GM21737 (cell line): ENCODE data around the gene OPRM1.
A peak's percentile ranks its signal among the peaks of the same experiment; 100 is the strongest.

Source experiments
- ATAC-seq: cut with Tn5 transposase; IDR thresholded peaks from one replicate; pipeline ENCODE4 v1.9.1; 2021; ENCODE audit warnings: mild to moderate bottlenecking, moderate library complexity; ENCODE audit not compliant: unreplicated experiment

Gene OPRM1

DNA sequence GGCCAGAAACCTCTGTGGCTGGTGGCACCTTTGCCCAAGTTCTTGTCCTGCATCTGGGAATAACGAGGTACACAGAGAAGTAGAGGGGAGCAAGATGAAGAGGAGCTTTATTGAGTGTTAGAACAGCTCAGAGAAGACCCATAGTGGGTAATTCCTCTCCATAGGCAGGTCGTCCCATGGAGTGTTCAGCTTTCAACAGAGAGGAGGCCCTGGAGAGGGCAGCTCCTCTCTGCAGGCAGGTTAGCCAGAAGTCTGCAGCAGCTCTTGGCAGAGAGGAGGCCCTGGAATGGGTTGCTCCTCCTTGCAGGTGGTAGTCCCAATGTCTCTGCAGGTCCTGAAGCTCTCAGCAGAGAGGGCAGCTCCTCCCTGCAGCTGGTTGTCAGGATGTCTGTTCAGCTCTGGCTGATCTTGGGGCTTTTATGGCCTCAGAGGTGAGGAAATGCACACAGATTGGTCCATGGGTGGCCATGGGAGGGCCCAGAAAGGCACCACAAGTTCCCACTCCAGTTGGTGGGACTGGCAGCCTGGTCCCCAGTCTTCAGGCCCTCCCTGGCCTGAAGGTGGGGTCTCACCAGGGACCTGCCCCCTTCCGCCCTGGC lies 228.6 kb downstream of the OPRM1 start:
- peak; percentile 60 for ATAC-seq

DNA sequence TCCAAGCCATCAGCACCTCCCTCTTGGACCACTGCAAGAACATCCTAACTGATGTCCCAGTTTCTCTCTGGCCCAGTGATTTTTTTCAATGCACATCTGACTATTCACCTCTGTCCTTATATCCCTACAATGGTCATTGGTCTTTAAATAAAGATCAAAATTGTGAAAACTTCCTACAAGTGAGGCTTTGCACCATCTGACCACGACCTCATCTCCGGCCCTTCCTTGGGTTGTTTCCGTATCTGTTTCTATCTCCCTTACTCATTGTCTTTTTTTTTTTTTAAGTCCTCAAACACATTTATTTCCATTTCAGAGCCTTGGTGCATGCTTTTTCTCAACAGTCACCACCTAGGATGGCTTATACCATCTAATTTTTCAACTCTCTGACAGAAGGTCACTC lies 229.4 kb downstream of the OPRM1 start:
- ATAC-seq = no peak

DNA sequence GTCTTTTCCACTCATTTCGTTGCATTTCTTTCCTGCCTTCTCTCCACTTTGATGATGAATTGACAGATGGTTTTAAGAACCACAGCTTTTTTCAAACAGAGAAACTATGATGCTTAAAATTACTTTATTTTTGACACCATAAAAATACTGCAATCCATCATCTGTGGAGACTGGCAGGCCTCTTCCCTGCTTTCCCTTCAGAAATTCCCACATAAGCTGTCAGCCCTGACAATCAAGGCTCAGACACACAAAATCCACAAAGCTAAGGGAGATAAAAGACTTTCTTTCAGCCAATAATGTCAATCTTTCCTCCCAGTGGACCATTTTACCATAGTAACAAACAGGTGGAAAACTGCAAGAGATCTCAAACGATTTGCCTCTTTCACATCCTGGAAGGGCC lies 235.1 kb downstream of the OPRM1 start:
- no peak for ATAC-seq

DNA sequence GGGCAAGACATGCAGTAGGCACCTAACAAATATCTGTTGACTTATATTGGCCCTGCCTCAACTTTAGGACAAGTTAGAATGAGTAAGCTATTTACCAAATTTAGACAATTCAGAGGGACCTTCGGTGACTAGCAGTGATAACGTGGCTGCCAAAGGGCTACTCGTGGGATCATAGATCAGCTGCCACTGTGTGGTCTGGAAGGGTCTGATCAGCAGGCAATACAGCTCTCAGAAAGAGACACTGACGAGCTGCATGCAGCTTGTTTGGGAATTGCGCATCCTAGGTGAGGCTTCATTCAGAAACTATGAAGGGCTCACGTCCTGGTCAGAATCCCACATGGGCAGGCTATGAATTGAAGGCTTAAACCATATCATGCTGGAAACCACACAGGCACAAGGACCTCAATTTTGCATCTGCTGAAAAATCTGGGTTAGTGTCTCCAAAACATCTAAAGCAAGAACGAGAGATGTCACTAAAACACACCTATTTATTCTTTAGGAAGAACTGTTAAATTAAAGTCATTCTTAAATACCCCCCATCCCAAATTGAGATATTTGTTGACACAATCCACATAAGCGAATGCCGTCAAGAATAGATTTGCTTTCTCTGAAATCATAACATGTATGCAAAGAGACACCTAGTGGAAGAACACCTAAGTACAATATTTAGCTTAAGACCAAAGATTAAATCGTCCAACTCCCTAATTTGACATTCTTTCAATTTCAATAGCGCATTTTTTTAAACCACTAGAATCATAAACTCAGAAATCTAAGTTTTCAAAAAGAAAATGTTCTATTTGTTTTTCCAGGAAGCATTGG lies 238.0 kb downstream of the OPRM1 start:
- peak; percentile 77 for ATAC-seq

DNA sequence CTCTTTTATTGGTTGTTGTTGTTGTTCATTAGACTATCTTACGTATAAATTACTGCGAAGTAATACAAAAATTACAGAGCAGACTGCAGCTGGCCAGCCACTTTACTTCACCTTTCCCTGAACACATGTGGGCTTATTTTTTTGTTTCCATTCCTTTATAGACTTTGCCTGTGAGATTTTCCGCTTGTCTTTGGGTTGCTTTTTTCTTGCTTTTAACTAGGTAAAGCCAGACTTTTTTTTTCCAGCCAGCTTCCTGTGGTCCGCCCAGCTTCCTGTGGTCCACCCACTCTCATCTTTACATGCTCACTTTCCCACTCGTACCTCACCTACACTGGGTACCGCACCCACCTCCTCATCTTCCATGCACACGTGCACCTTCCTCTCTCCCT lies 238.6 kb downstream of the OPRM1 start:
- ATAC-seq = no peak

DNA sequence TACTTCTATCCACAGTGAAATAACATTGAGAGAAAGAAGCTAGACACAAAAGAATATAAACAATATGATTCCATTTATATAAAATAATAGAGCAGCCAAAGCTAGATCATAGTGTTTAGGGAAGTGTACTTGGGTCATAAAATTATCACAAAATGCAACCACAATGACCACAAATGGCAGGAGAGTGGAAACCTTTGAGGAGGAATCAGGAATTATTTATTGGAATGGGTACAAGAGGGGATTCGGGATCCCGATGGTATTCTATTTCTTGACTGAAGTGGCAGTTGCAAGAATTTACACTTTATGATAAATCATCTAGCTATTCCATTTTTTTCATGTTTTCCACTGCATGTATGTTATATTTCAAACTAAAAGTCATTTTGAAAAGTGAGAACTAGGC lies 241.5 kb downstream of the OPRM1 start:
- ATAC-seq = no peak

DNA sequence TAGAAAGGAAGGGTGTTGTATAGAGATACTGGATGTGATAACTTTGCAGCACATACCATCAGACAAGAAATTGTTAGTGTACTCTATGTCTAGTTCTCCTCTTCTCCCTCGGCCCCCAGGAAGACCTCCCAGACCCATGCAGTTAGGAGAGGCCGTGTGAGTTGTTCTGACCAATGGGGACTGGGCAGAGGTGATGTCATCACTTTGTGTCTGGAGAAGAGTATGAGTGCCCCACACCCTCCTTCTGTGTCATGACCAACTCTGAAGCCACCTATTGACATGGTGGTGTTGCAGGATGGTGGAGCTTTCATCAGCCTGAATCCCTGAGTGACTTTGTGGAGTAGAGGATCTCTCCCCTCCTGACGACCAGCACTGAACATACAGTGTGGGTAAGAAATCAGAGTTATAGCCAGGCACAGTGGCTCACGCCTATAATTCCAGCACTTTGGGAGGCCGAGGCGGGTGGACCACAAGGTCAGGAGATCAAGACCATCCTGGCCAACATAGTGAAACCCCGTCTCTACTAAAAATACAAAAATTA lies 245.3 kb downstream of the OPRM1 start:
- no peak for ATAC-seq

DNA sequence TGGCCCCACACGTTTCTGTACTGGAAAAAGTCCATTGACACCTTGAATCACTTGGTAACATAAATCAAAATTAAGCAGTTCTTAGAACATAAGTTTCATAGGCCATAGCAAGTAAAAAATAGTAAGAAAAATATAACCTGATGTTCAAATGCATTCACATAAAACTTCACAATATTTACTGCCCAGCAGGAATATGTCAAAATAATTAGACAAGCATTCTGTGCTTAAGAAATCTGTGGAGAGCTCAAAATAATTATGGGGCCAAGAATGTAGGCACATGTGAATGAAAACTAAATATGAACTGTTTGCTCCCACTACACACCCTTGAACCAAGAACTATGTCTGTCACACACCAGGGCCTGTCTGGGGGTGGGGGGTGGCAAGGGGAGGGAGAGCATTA lies 246.8 kb downstream of the OPRM1 start:
- no peak for ATAC-seq

DNA sequence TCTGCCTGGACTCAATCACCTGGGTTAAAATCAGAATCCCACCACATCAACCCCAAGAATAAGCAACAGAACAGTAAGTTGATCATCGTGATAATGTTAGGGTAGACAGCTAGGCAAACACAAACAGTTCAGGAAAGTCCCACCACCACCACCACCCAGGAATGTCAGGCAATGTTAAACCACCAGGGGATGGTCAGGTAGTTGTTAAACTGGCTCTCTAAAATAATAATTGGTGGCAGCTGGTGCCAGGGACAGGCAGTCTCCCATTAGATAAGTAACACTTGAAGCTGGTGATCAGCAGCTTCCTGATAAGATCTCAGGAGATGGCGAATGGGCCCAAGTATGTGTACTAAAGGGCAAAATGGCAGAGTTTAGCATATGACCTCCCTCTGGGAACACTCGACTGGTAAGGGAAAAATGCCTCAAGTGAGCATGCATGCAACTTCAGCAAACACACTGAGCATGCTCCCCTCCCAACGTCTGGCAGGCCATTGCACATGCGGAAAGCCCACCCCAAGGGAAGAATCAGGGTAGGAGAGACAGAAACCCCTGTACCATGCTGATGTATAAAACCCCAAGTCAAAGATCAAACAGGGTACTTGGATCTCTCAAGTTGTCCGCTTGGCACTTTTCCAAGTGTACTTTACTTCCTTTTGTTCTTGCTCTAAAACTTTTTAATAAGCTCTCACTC lies 250.9 kb downstream of the OPRM1 start:
- ATAC-seq = no peak

DNA sequence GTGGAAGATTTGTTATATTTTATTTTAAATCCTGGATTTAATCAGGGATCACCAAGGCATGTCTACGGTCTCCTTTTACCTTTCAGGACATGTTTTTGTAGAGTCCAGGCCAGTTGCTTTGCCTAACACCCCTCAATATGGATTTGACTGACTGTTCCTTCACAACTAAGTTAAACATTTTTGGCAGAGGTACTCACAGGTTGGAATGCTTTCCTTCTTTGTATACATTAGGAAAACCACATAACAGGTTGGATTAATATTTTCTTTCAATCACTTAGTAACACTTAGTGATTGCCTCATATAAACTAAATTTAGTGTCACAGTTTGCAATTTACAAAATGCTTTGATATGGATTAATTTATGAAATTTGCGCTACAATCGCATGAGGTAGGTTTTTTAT lies 253.0 kb downstream of the OPRM1 start:
- ATAC-seq = no peak

DNA sequence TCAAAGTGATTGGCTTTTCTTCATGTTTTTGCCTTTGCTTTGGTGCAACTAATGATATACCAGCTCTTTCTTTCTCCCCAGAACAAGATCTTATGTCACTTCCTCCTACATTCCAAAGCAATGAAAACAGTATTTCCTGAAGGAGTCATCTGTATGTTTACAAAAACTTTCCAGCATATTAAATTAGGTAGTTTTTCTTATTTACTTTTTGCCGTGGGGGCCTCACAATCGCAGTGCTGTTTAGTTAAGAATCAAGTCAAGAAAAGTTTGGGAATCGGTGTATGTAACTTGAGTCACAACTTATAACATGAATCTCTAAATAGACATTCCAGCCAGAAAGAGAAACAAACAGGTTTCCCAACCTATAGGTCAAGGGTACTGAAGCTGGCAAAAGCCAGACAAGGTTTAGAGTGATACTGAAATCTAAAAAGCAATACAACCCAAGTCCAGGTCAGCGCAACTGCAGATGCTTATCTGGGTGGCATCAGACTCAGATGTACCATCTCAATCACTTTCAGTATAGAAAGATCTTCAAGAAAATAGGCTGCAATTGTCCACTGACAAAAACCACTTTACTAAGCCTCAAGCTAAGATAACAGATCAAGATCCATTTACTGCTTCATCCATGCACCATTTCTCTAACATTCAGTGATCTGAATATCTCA lies 253.9 kb downstream of the OPRM1 start:
- ATAC-seq = no peak

DNA sequence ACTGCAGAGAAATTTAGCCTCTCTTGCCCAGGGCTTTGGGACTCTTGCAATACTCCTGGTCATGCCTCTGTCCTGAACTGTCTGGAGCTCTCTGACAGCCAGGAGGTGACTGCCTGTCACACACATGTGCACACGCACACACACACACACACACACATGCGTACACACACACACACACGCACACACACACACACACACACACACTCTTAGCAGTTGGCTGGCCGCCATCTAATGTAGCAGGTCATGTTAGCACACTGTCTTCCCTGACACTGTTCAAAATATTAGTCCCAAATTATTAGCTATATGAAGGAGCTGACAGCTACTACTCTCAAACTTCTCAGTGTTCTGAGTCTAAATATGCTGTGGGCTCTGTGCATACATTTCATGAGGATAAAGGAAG lies 256.7 kb downstream of the OPRM1 start:
- ATAC-seq = no peak
